Lower leg skin (tissue), 3 donors: Measurements from ENCODE around the gene CSTF1.

ENCODE experiments used
- CTCF ChIP-seq, 3 donors: fragments of 450-650 bp; IDR thresholded peaks; one replicate each; pipeline ENCODE4 v1.5.1; 2016; ENCODE audit warnings: antibody characterized with exemption in 3 of 3, mild to moderate bottlenecking in 3 of 3, moderate library complexity in 2 of 3
- POLR2A ChIP-seq, 2 donors: fragments of 450-650 bp; IDR thresholded peaks; one replicate each; pipeline ENCODE4 v1.6.1; 2016 to 2017; ENCODE audit warnings: antibody characterized with exemption in 2 of 2, mild to moderate bottlenecking in 1 of 2, moderate library complexity in 1 of 2

GRCh38 chr20:56358070-56358469 is 34.4 kb upstream of the CSTF1 start:
- TF ChIP-seq CTCF (IDR thresholded peaks at IDR 0.05) (no peak), POLR2A (IDR thresholded peaks at IDR 0.05) (no peak)
